GM23338 (cell line): ENCODE data around the gene SH3D19. TPM values are rescaled to one million over a fixed set of nuclear protein-coding genes. Genes with fewer than 3 reads are reported as not detected.

Source experiments
- ATAC-seq: fragments of 200-7000 bp; cut with Tn5 transposase; 3 replicates; pipeline ENCODE4 v1.9.1; 2020
- DNase-seq: peaks from one replicate; pipeline ENCODE4 v3.0.0-alpha.2; 2015; ENCODE audit warnings: low spot score
- H2AFZ ChIP-seq: fragments of 200-600 bp; sonication (generic); 2 replicates; pipeline ENCODE4 v1.8.0; 2016; ENCODE audit warnings: antibody characterized with exemption, mild to moderate bottlenecking, moderate library complexity
- H3F3A ChIP-seq: fragments of 200-600 bp; sonication (generic); replicated peaks from 2 replicates; pipeline ENCODE4 v1.8.0; 2017; ENCODE audit warnings: antibody characterized with exemption, mixed run types, low read depth
- H3K27ac ChIP-seq: fragments of 200-600 bp; sonication (generic); 2 replicates; pipeline ENCODE4 v1.6.1; 2016; ENCODE audit warnings: low read depth
- H3K27me3 ChIP-seq: fragments of 200-600 bp; sonication (generic); 2 replicates; pipeline ENCODE4 v1.8.0; 2016; ENCODE audit warnings: mild to moderate bottlenecking, mixed run types, moderate library complexity; ENCODE audit not compliant: insufficient read depth
- H3K36me3 ChIP-seq: fragments of 200-600 bp; sonication (generic); 2 replicates; pipeline ENCODE4 v1.8.0; 2016; ENCODE audit warnings: mild to moderate bottlenecking; ENCODE audit not compliant: insufficient read depth
- H3K4me1 ChIP-seq: fragments of 200-600 bp; sonication (generic); 2 replicates; pipeline ENCODE4 v1.8.0; 2016; ENCODE audit warnings: mild to moderate bottlenecking, moderate library complexity; ENCODE audit not compliant: insufficient read depth
- H3K4me2 ChIP-seq: fragments of 200-600 bp; sonication (generic); 2 replicates; pipeline ENCODE4 v1.7.1; 2017; ENCODE audit warnings: mixed run types
- H3K4me3 ChIP-seq: fragments of 200-600 bp; sonication (generic); 2 replicates; pipeline ENCODE4 v1.6.1; 2016; ENCODE audit warnings: mixed run types
- H3K79me2 ChIP-seq: fragments of 200-600 bp; sonication (generic); replicated peaks from 2 replicates; pipeline ENCODE4 v1.8.0; 2017; ENCODE audit warnings: mild to moderate bottlenecking; ENCODE audit not compliant: insufficient read depth
- H3K9me2 ChIP-seq: fragments of 200-600 bp; sonication (generic); 2 replicates; pipeline ENCODE4 v1.8.0; 2017; ENCODE audit not compliant: insufficient read depth
- H4K20me1 ChIP-seq: fragments of 200-600 bp; sonication (generic); replicated peaks from 2 replicates; pipeline ENCODE4 v1.8.0; 2017; ENCODE audit warnings: mild to moderate bottlenecking; ENCODE audit not compliant: insufficient read depth
- H3K27ac Mint-ChIP-seq: 2 replicates; pipeline ENCODE4 v1.8.0; 2020; ENCODE audit warnings: inconsistent platforms, mild to moderate bottlenecking, moderate library complexity, mixed read lengths
- H3K27me3 Mint-ChIP-seq: 3 replicates; pipeline ENCODE4 v1.8.0; 2022; ENCODE audit warnings: low read depth, mild to moderate bottlenecking, moderate library complexity, mixed read lengths, inconsistent platforms; ENCODE audit not compliant: insufficient read depth, poor library complexity
- H3K36me3 Mint-ChIP-seq: 3 replicates; pipeline ENCODE4 v1.8.0; 2021; ENCODE audit warnings: low read depth, mild to moderate bottlenecking, inconsistent platforms, moderate library complexity, mixed read lengths
- H3K4me1 Mint-ChIP-seq: 3 replicates; pipeline ENCODE4 v1.8.0; 2020; ENCODE audit warnings: mild to moderate bottlenecking, inconsistent platforms, mixed read lengths
- H3K4me3 Mint-ChIP-seq: 3 replicates; pipeline ENCODE4 v1.8.0; 2021; ENCODE audit warnings: moderate library complexity, mild to moderate bottlenecking, inconsistent platforms, mixed read lengths
- H3K9me3 Mint-ChIP-seq: 3 replicates; pipeline ENCODE4 v1.8.0; 2020; ENCODE audit warnings: moderate library complexity, mild to moderate bottlenecking, inconsistent platforms, mixed read lengths
- CREB1 ChIP-seq: fragments of 250-450 bp; sonication (Bioruptor Pico); IDR thresholded peaks from 2 replicates; pipeline ENCODE4 v1.5.0; 2020; ENCODE audit warnings: low read depth, mild to moderate bottlenecking, moderate library complexity
- CTCF ChIP-seq, 2 experiments: fragments of 200-600 bp in 1 of 2; sonication (generic) in 1 of 2; conservative IDR thresholded peaks; 2 replicates each; pipeline versions ENCODE4 v1.5.1 to v1.6.1; 2016 to 2017; ENCODE audit warnings: antibody characterized with exemption in 2 of 2, low read depth in 2 of 2, mild to moderate bottlenecking in 2 of 2, moderate library complexity in 1 of 2
- EZH2 ChIP-seq: fragments of 200-600 bp; sonication (generic); IDR thresholded peaks from one replicate; pipeline ENCODE4 v1.8.0; 2017; ENCODE audit warnings: antibody characterized with exemption, mild to moderate bottlenecking, low read depth; ENCODE audit not compliant: unreplicated experiment
- EZH2phosphoT487 ChIP-seq: fragments of 200-600 bp; sonication (generic); IDR thresholded peaks from one replicate; pipeline ENCODE4 v1.8.1; 2018; ENCODE audit warnings: antibody characterized with exemption; ENCODE audit not compliant: unreplicated experiment
- JUNB ChIP-seq: IDR thresholded peaks from one replicate; pipeline ENCODE4 v1.6.1; 2016; ENCODE audit warnings: antibody characterized with exemption; ENCODE audit not compliant: unreplicated experiment
- NANOG ChIP-seq: IDR thresholded peaks from 2 replicates; pipeline ENCODE4 v1.6.1; 2016; ENCODE audit warnings: antibody characterized with exemption, borderline replicate concordance
- POLR2AphosphoS5 ChIP-seq: IDR thresholded peaks from 2 replicates; pipeline ENCODE4 v1.6.1; 2016; ENCODE audit warnings: antibody characterized with exemption, low read depth
- REST ChIP-seq: IDR thresholded peaks from one replicate; pipeline ENCODE4 v1.6.1; 2018; ENCODE audit warnings: antibody characterized with exemption; ENCODE audit not compliant: unreplicated experiment
- STAT1 ChIP-seq: IDR thresholded peaks from one replicate; pipeline ENCODE4 v1.6.1; 2016; ENCODE audit warnings: antibody characterized with exemption; ENCODE audit not compliant: unreplicated experiment
- ZNF114 ChIP-seq: fragments of 250-450 bp; sonication (Bioruptor Pico); IDR thresholded peaks from 2 replicates; pipeline ENCODE4 v1.5.0; 2020; ENCODE audit warnings: mild to moderate bottlenecking, moderate library complexity
- ZNF462 ChIP-seq: fragments of 250-450 bp; sonication (Bioruptor Pico); IDR thresholded peaks from 2 replicates; pipeline ENCODE4 v1.5.0; 2020; ENCODE audit warnings: mild to moderate bottlenecking, moderate library complexity
- polyA plus RNA-seq: library from polyadenylated mRNA; unstranded; fragments of >200 nt; fragmentation: Nextera tagmentation; extraction: Ambion mirVana; gene quantifications from 2 replicates; pipeline ENCODE4 v1.2.1, GENCODE V29; 2016
- total RNA-seq: library from RNA; depleted of rRNA; stranded (reverse); fragments of >200 nt; shearing (Covaris generic); gene quantifications from 2 replicates; pipeline ENCODE4 v1.2.3, GENCODE V29; 2014

Gene SH3D19
- total and polyA plus RNA-seq, 2 experiments from 2014 or later = 25.3 to 57.4 TPM

GRCh38 chr4:151094290-151094751 lies 231.1 kb downstream of the SH3D19 start:
- peaks cover 8% of the 10 kb centered on the region; the same call in 2 of the 3 replicates for H3K4me1 Mint-ChIP-seq
- H3K27ac ChIP-seq = no peak overlapping the region
- TF ChIP-seq REST (no peak), ZNF462 (no peak), POLR2AphosphoS5 (no peak), CTCF (conservative IDR thresholded peaks at IDR 0.05; ENCODE audit: low read depth in 2 of 2) (no peak), NANOG (no peak), STAT1 (no peak), ZNF114 (CRISPR knock-in tag) (no peak), JUNB (no peak), EZH2 (no peak), CREB1 (CRISPR knock-in tag) (no peak), EZH2phosphoT487 (no peak)
- 0 out of 2 replicates have a peak, but pooled peaks cover 3% of the 10 kb centered on the region for H3K4me1 ChIP-seq
- peaks cover 3% of the 10 kb centered on the region for H3K27me3 Mint-ChIP-seq
- H3K36me3 Mint-ChIP-seq = 0 out of 3 replicates have a peak, but pooled peaks cover under 1% of the 10 kb centered on the region
- H3K27me3 ChIP-seq = no peaks in the 10 kb centered on the region
- no peak for DNase-seq
- no peak overlapping the region for H3K27ac Mint-ChIP-seq
- H3K4me3 ChIP-seq = no peak overlapping the region
- no peaks in the 10 kb centered on the region for H3F3A ChIP-seq
- no peaks in the 10 kb centered on the region for H3K79me2 ChIP-seq
- ATAC-seq = no peak
- no peak overlapping the region for H3K4me3 Mint-ChIP-seq
- no peak overlapping the region for H3K4me2 ChIP-seq
- H3K9me2 ChIP-seq = no peaks in the 10 kb centered on the region
- H2AFZ ChIP-seq = no peak overlapping the region
- no peaks in the 10 kb centered on the region for H4K20me1 ChIP-seq
- H3K36me3 ChIP-seq = no peaks in the 10 kb centered on the region
- no peaks in the 10 kb centered on the region for H3K9me3 Mint-ChIP-seq
